A673 (cell line): ENCODE results near the gene OBI1. TPM values are rescaled to one million over a fixed set of nuclear protein-coding genes. Genes with fewer than 3 reads are reported as not detected.

ENCODE experiments used
- BruUV-seq: library from RNA; stranded (reverse); fragments of 400-500 nt; replicated peaks from 2 replicates; lab custom pipeline; 2021; lab: Mats Ljungman, UMichigan
- CTCF ChIA-PET: fragments of 300-600 bp; sonication (Branson Sonifier 250); formaldehyde crosslinking; loops from one replicate; lab custom pipeline; 2022; ENCODE audit warnings: antibody characterized with exemption; lab: Charles Lee
- POLR2A ChIA-PET: fragments of 300-600 bp; sonication (Branson Sonifier 250); formaldehyde crosslinking; loops from one replicate; lab custom pipeline; 2022; ENCODE audit warnings: antibody characterized with exemption; ENCODE audit not compliant: low non-redundant PET; lab: Charles Lee
- DNase-seq: peaks from one replicate; pipeline ENCODE4 v3.0.0-alpha.2; 2015; ENCODE audit warnings: low spot score
- H3K27ac ChIP-seq: fragments of 200-600 bp; sonication (generic); 2 replicates; pipeline ENCODE4 v1.5.1; 2016; ENCODE audit warnings: mixed run types, low read depth, mild to moderate bottlenecking, mixed read lengths, antibody characterized with exemption, low read length; ENCODE audit not compliant: poor library complexity, severe bottlenecking
- H3K27me3 ChIP-seq: fragments of 200-600 bp; sonication (generic); replicated peaks from 2 replicates; pipeline ENCODE4 v1.6.1; 2017; ENCODE audit warnings: mixed run types, low read depth, mild to moderate bottlenecking, mixed read lengths, antibody characterized with exemption, low read length; ENCODE audit not compliant: insufficient read depth, poor library complexity
- H3K36me3 ChIP-seq: fragments of 200-600 bp; sonication (generic); 2 replicates; pipeline ENCODE4 v1.6.1; 2016; ENCODE audit warnings: mixed run types, mild to moderate bottlenecking, mixed read lengths, antibody characterized with exemption, low read length; ENCODE audit not compliant: insufficient read depth, poor library complexity, severe bottlenecking
- H3K4me1 ChIP-seq: fragments of 200-600 bp; sonication (generic); 2 replicates; pipeline ENCODE4 v1.6.1; 2017; ENCODE audit warnings: mixed run types, mild to moderate bottlenecking, mixed read lengths, antibody characterized with exemption, low read length; ENCODE audit not compliant: insufficient read depth, poor library complexity, severe bottlenecking
- H3K4me3 ChIP-seq: fragments of 200-600 bp; sonication (generic); 2 replicates; pipeline ENCODE4 v1.5.1; 2016; ENCODE audit warnings: low read depth, mixed run types, mild to moderate bottlenecking, mixed read lengths, low read length; ENCODE audit not compliant: poor library complexity, severe bottlenecking
- H3K9me3 ChIP-seq: fragments of 200-600 bp; sonication (generic); 2 replicates; pipeline ENCODE4 v1.6.1; 2016; ENCODE audit warnings: mixed run types, low read depth, mild to moderate bottlenecking, mixed read lengths, antibody characterized with exemption, low read length; ENCODE audit not compliant: poor library complexity, severe bottlenecking
- CTCF ChIP-seq: fragments of 300-800, 200-600 bp; sonication (generic); conservative IDR thresholded peaks from 2 replicates; pipeline ENCODE4 v1.5.1; 2017; ENCODE audit warnings: low read depth, mild to moderate bottlenecking, antibody characterized with exemption, low read length, moderate library complexity, mixed read lengths
- EZH2 ChIP-seq: fragments of 200-600 bp; sonication (generic); IDR thresholded peaks from 2 replicates; pipeline ENCODE4 v1.6.1; 2017; ENCODE audit warnings: borderline replicate concordance, low read depth, mild to moderate bottlenecking, mixed read lengths, antibody characterized with exemption, low read length; ENCODE audit not compliant: poor library complexity, severe bottlenecking
- intact Hi-C: fragments of 100-400 bp; cut with micrococcal nuclease; formaldehyde crosslinking; loops from one replicate; pipeline ENCODE4 v1.10.0; 2022; ENCODE audit not compliant: unreplicated experiment
- total RNA-seq: library from RNA; stranded (reverse); gene quantifications from 2 replicates; pipeline ENCODE4 v1.2.3, GENCODE V29; 2021

Gene OBI1
- total RNA-seq, 1 experiment from 2014 or later, result 24.2 TPM

GRCh38 chr13:78586706-78587105 lies 72.2 kb downstream of the OBI1 start:
- no peak overlapping the region for H3K4me3 ChIP-seq
- no peak overlapping the region for H3K27ac ChIP-seq
- H3K27me3 ChIP-seq, result peaks cover 65% of the 10 kb centered on the region
- H3K9me3 ChIP-seq, result no peaks in the 10 kb centered on the region
- peak; percentile 63 for TF ChIP-seq CTCF
- no peak for TF ChIP-seq EZH2
- ChIA-PET POLR2A (no interaction called here), CTCF (interaction anchor here (0.6 kb wide), 1 partner anchor 10 kb away, joined by 3 read pairs; no protein-coding TSS in a partner anchor)
- peak; percentile 68 for DNase-seq
- no peaks in the 10 kb centered on the region for H3K4me1 ChIP-seq
- intact Hi-C loops, result loop anchor here (10.0 kb wide), 1 partner anchor 272 kb away; no protein-coding TSS in a partner anchor
- H3K36me3 ChIP-seq, result no peaks in the 10 kb centered on the region
- no TSS peak for BruUV-seq

- Histone ChIP-seq H3K36me3 (no peaks in the 10 kb centered on the region), H3K4me3 (no peak overlapping the region), H3K27me3 (no peaks in the 10 kb centered on the region), H3K27ac (no peak overlapping the region), H3K4me1 (no peaks in the 10 kb centered on the region), H3K9me3 (no peaks in the 10 kb centered on the region)
- intact Hi-C loops, result no loop called here
- CTCF ChIA-PET, result no interaction called here
- TF ChIP-seq CTCF, result no peak
- no peak for TF ChIP-seq EZH2
- BruUV-seq, result no TSS peak
- no peak for DNase-seq
- POLR2A ChIA-PET, result no interaction called here
Observed at GRCh38 chr13:78576261-78576660, 82.7 kb downstream of the OBI1 start.

GRCh38 chr13:78572459-78572858 lies 86.5 kb downstream of the OBI1 start:
- intact Hi-C loops, result no loop called here
- TF ChIP-seq CTCF, result no peak
- no peak for TF ChIP-seq EZH2
- H3K9me3 ChIP-seq, result no peaks in the 10 kb centered on the region
- H3K27me3 ChIP-seq, result no peaks in the 10 kb centered on the region
- POLR2A ChIA-PET, result no interaction called here
- no peak for DNase-seq
- no TSS peak for BruUV-seq
- H3K36me3 ChIP-seq, result no peaks in the 10 kb centered on the region
- no peak overlapping the region for H3K27ac ChIP-seq
- H3K4me1 ChIP-seq, result no peaks in the 10 kb centered on the region
- CTCF ChIA-PET, result no interaction called here
- no peak overlapping the region for H3K4me3 ChIP-seq
